Measurements from ENCODE around the gene GALNT14. TPM values are rescaled to one million over a fixed set of nuclear protein-coding genes. Genes with fewer than 3 reads are reported as not detected.

Gene GALNT14
- total RNA-seq, 1 experiment from 2014 or later: not detected

- in situ Hi-C loops (cut with HindIII; ENCODE audit: low sequenced_read_pairs): no loop called here
- no peak for DNase-seq (ENCODE audit: low spot score)
These were observed 105.2 kb downstream of the GALNT14 start for GRCh38 chr2:31033032-31033431.

GRCh38 chr2:31032475-31032874 lies 105.8 kb downstream of the GALNT14 start:
- in situ Hi-C loops (cut with HindIII; ENCODE audit: low sequenced_read_pairs): no loop called here
- no peak for DNase-seq (ENCODE audit: low spot score)

GRCh38 chr2:31031132-31031706 lies 107.0 kb downstream of the GALNT14 start:
- in situ Hi-C loops (cut with HindIII; ENCODE audit: low sequenced_read_pairs): no loop called here
- no peak for DNase-seq (ENCODE audit: low spot score)

GRCh38 chr2:31028417-31028816 lies 109.8 kb downstream of the GALNT14 start:
- no peak for DNase-seq (ENCODE audit: low spot score)
- in situ Hi-C loops (cut with HindIII; ENCODE audit: low sequenced_read_pairs): no loop called here

- DNase-seq (ENCODE audit: low spot score): no peak
- in situ Hi-C loops (cut with HindIII; ENCODE audit: low sequenced_read_pairs): no loop called here
These were observed 110.7 kb downstream of the GALNT14 start for GRCh38 chr2:31027549-31027948.

GRCh38 chr2:31023541-31023940 lies 114.7 kb downstream of the GALNT14 start:
- in situ Hi-C loops (cut with HindIII; ENCODE audit: low sequenced_read_pairs): no loop called here
- no peak for DNase-seq (ENCODE audit: low spot score)

GRCh38 chr2:31020713-31021112 lies 117.5 kb downstream of the GALNT14 start:
- in situ Hi-C loops (cut with HindIII; ENCODE audit: low sequenced_read_pairs): no loop called here
- no peak for DNase-seq (ENCODE audit: low spot score)

- in situ Hi-C loops (cut with HindIII; ENCODE audit: low sequenced_read_pairs): no loop called here
- DNase-seq (ENCODE audit: low spot score): no peak
These were observed 120.0 kb downstream of the GALNT14 start for GRCh38 chr2:31018280-31018679.

GRCh38 chr2:31016648-31017047 lies 121.6 kb downstream of the GALNT14 start:
- no peak for DNase-seq (ENCODE audit: low spot score)
- in situ Hi-C loops (cut with HindIII; ENCODE audit: low sequenced_read_pairs): no loop called here

- in situ Hi-C loops (cut with HindIII; ENCODE audit: low sequenced_read_pairs): no loop called here
- DNase-seq (ENCODE audit: low spot score): no peak
These were observed 123.7 kb downstream of the GALNT14 start for GRCh38 chr2:31014516-31014915.

GRCh38 chr2:31013301-31013700 lies 124.9 kb downstream of the GALNT14 start:
- DNase-seq (ENCODE audit: low spot score): no peak

GRCh38 chr2:31012406-31012805 lies 125.8 kb downstream of the GALNT14 start:
- DNase-seq (ENCODE audit: low spot score): no peak
- in situ Hi-C loops (cut with HindIII; ENCODE audit: low sequenced_read_pairs): no loop called here

More at GRCh38 chr2:31013301-31013700, 124.9 kb downstream of the GALNT14 start:
- in situ Hi-C loops (cut with HindIII; ENCODE audit: low sequenced_read_pairs): no loop called here

GRCh38 chr2:31011587-31011986 lies 126.7 kb downstream of the GALNT14 start:
- no peak for DNase-seq (ENCODE audit: low spot score)
- in situ Hi-C loops (cut with HindIII; ENCODE audit: low sequenced_read_pairs): no loop called here

- in situ Hi-C loops (cut with HindIII; ENCODE audit: low sequenced_read_pairs): no loop called here
- DNase-seq (ENCODE audit: low spot score): no peak
These were observed 129.6 kb downstream of the GALNT14 start for GRCh38 chr2:31008561-31009114.

- in situ Hi-C loops (cut with HindIII; ENCODE audit: low sequenced_read_pairs): no loop called here
- no peak for DNase-seq (ENCODE audit: low spot score)
These were observed 134.0 kb downstream of the GALNT14 start for GRCh38 chr2:31004257-31004656.

- no peak for DNase-seq (ENCODE audit: low spot score)
- in situ Hi-C loops (cut with HindIII; ENCODE audit: low sequenced_read_pairs): no loop called here
These were observed 134.5 kb downstream of the GALNT14 start for GRCh38 chr2:31003749-31004148.

GRCh38 chr2:31002537-31003150 lies 135.6 kb downstream of the GALNT14 start:
- DNase-seq (ENCODE audit: low spot score): no peak

GRCh38 chr2:31000970-31001369 lies 137.3 kb downstream of the GALNT14 start:
- DNase-seq (ENCODE audit: low spot score): no peak
- in situ Hi-C loops (cut with HindIII; ENCODE audit: low sequenced_read_pairs): no loop called here

More at GRCh38 chr2:31002537-31003150, 135.6 kb downstream of the GALNT14 start:
- in situ Hi-C loops (cut with HindIII; ENCODE audit: low sequenced_read_pairs): no loop called here

- in situ Hi-C loops (cut with HindIII; ENCODE audit: low sequenced_read_pairs): no loop called here
- no peak for DNase-seq (ENCODE audit: low spot score)
These were observed 139.6 kb downstream of the GALNT14 start for GRCh38 chr2:30998672-30999071.

GRCh38 chr2:30997979-30998378 lies 140.3 kb downstream of the GALNT14 start:
- in situ Hi-C loops (cut with HindIII; ENCODE audit: low sequenced_read_pairs): no loop called here
- no peak for DNase-seq (ENCODE audit: low spot score)
